ENCODE measurements around the gene TNS3.

DNA sequence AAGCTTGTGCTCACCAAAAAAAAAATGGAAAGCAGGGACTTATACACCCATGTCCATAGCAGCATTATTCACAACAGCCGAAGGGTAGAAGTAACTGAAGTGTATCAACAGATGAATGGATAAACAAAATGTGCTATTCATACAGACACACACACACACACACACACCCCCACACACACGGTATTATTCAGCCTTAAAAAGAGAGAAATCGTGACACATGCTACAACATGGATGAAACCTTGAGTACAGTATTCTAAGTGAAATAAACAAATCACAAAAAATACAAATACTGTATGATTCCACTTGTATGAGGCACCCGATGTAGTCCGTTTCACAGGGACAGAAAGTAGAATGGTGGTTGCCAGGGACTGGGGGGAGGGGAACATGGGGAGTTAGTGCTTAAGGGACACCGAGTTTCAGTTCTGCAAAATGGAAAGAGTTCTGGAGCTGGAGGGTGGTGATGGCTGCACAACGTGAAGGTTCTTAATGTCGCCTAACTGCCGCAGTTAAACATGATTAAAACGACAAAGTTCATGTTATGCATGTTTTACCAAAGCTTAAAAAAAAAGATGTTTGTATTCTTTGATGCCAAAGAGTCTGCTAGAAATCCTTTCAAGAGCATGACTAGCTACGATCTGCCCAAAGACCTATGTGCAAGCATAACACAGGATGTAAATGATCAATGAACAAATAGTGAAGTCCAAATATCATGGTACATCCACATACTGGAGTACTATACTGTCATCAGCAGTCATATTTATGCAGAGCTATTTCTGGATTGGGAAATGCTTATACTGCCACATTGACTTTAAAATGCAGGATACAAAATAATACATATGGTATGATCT lies 7.2 kb downstream of the TNS3 start:
- TF ChIP-seq, protein P1, sequence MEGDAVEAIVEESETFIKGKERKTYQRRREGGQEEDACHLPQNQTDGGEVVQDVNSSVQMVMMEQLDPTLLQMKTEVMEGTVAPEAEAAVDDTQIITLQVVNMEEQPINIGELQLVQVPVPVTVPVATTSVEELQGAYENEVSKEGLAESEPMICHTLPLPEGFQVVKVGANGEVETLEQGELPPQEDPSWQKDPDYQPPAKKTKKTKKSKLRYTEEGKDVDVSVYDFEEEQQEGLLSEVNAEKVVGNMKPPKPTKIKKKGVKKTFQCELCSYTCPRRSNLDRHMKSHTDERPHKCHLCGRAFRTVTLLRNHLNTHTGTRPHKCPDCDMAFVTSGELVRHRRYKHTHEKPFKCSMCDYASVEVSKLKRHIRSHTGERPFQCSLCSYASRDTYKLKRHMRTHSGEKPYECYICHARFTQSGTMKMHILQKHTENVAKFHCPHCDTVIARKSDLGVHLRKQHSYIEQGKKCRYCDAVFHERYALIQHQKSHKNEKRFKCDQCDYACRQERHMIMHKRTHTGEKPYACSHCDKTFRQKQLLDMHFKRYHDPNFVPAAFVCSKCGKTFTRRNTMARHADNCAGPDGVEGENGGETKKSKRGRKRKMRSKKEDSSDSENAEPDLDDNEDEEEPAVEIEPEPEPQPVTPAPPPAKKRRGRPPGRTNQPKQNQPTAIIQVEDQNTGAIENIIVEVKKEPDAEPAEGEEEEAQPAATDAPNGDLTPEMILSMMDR (IDR thresholded peaks at IDR 0.05; ENCODE audit: insufficient read depth, low read depth, low read length) = no peak
- no peak for TF ChIP-seq EZH2 (IDR thresholded peaks at IDR 0.05; ENCODE audit: insufficient read depth, low read length)
